Measurements from ENCODE around the gene C1orf232.

Gene C1orf232

GRCh38 chr1:26191739-26192138 lies 23.0 kb upstream of the C1orf232 start:
- no peaks in the 10 kb centered on the region for H3K36me3 ChIP-seq (ENCODE audit: insufficient read depth, low read length)
- H3K4me3 ChIP-seq (ENCODE audit: low read depth, low read length) = no peak overlapping the region
- H3K79me2 ChIP-seq (ENCODE audit: control insufficient read depth, insufficient read depth, low read length, unreplicated experiment) = no peaks in the 10 kb centered on the region
- no peaks in the 10 kb centered on the region for H3K27me3 ChIP-seq (ENCODE audit: insufficient read depth, low read length)
- H2AFZ ChIP-seq (ENCODE audit: low read length, unreplicated experiment) = no peak overlapping the region
- H3K27ac ChIP-seq (ENCODE audit: low read depth, low read length) = no peak overlapping the region
- H3K4me1 ChIP-seq (ENCODE audit: control insufficient read depth, insufficient read depth, low read length, unreplicated experiment) = no peaks in the 10 kb centered on the region

DNA sequence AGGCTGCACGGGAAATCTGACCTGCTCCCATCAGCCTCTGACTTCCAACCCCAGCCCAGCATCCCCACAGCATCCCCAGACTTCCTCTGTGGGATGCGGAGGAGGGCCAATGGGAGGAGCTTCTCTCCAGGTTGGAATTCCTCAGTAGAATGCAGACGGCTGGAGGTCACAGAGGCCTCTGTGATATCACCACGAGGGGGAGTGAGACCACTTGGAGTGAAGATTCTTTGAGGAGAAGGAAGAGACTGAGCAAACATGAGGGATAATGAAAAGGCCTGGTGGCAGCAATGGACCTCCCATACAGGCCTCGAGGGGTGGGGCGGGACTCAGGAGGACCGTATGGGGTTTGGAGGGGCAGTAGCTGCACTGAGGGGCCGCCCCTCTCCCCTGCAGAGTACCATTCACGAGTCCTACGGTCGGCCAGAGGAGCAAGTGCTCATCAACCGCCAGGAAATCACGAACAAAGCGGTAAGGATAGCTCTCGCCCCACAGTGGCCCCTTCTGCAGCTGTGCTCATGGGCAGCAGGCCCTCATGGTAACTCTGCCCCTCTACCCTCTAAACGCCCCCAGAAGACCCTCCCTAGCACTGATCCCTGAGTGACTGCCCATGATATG lies 21.7 kb upstream of the C1orf232 start, which contains the start of gene CATSPER4:
Gene CATSPER4 (plus strand): TSS at position 230 of the 615 bp plus-strand sequence. CDS start 26 bp downstream, at position 256.
- no peak within 1 kb of the TSS for H2AFZ ChIP-seq (ENCODE audit: low read length, unreplicated experiment)
- H3K27ac ChIP-seq (ENCODE audit: low read depth, low read length) = no peak within 1 kb of the TSS
- no peak within 1 kb of the TSS for H3K4me3 ChIP-seq (ENCODE audit: low read depth, low read length)
- no peaks in the 10 kb centered on the region for H3K79me2 ChIP-seq (ENCODE audit: control insufficient read depth, insufficient read depth, low read length, unreplicated experiment)
- H3K4me1 ChIP-seq (ENCODE audit: control insufficient read depth, insufficient read depth, low read length, unreplicated experiment) = no peaks in the 10 kb centered on the region
- no peaks in the 10 kb centered on the region for H3K27me3 ChIP-seq (ENCODE audit: insufficient read depth, low read length)
- no peaks in the 10 kb centered on the region for H3K36me3 ChIP-seq (ENCODE audit: insufficient read depth, low read length)

DNA sequence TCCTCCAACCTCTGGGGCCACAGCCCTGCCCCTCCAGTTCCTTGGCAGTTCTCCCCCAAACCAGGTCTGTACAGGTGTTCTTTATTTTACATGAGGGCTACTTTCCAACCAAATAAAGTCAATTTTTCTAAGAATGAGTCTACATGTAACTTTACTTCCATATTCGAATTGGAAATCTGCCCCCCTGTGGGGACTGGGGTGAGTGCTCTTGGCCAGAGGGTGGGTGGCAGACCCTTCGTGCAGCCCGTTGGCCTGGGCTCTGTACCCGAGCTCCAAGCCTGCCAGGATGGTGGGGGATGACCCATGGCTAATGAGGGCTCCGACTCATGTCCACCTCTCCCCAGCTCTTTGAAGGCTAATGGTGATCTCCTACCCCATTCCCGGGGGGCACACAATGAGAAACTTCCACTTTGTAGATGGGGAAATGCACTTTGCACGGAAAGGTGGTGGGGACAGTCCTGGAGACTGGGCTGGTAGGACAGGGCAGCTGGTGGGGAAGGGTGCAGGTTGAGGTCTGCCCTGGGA lies 21.1 kb upstream of the C1orf232 start:
- Histone ChIP-seq H3K4me1 (ENCODE audit: control insufficient read depth, insufficient read depth, low read length, unreplicated experiment) (no peaks in the 10 kb centered on the region), H3K4me3 (ENCODE audit: low read depth, low read length) (no peak overlapping the region), H3K27ac (ENCODE audit: low read depth, low read length) (no peak overlapping the region), H3K79me2 (ENCODE audit: control insufficient read depth, insufficient read depth, low read length, unreplicated experiment) (no peaks in the 10 kb centered on the region), H2AFZ (ENCODE audit: low read length, unreplicated experiment) (no peak overlapping the region), H3K27me3 (ENCODE audit: insufficient read depth, low read length) (no peaks in the 10 kb centered on the region), H3K36me3 (ENCODE audit: insufficient read depth, low read length) (no peaks in the 10 kb centered on the region)

DNA sequence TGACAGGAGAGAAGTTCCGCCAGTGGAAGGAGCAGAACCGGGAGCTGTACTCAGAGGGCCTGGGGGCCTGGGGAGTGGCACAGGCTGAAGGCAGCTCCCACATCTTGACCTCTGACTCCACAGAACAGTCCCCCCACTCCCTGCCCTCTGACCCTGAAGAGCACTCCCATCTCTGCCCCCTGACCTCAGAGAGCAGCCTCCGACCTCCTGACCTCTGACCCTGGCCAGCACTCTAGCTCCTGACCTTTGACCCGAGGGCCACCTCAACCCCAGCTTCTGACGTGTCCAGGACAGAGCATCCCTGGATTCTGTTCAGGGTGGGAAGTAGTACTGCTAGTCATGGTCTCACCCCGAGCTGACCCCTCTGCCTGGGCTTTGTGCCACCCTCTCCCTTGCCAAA lies 20.6 kb upstream of the C1orf232 start:
- H3K79me2 ChIP-seq (ENCODE audit: control insufficient read depth, insufficient read depth, low read length, unreplicated experiment) = no peaks in the 10 kb centered on the region
- no peak overlapping the region for H2AFZ ChIP-seq (ENCODE audit: low read length, unreplicated experiment)
- no peaks in the 10 kb centered on the region for H3K27me3 ChIP-seq (ENCODE audit: insufficient read depth, low read length)
- no peaks in the 10 kb centered on the region for H3K36me3 ChIP-seq (ENCODE audit: insufficient read depth, low read length)
- H3K4me1 ChIP-seq (ENCODE audit: control insufficient read depth, insufficient read depth, low read length, unreplicated experiment) = no peaks in the 10 kb centered on the region
- H3K27ac ChIP-seq (ENCODE audit: low read depth, low read length) = no peak overlapping the region
- H3K4me3 ChIP-seq (ENCODE audit: low read depth, low read length) = no peak overlapping the region

- Histone ChIP-seq H3K4me1 (ENCODE audit: control insufficient read depth, insufficient read depth, low read length, unreplicated experiment) (no peaks in the 10 kb centered on the region), H3K27me3 (ENCODE audit: insufficient read depth, low read length) (no peaks in the 10 kb centered on the region), H3K27ac (ENCODE audit: low read depth, low read length) (no peak overlapping the region), H3K36me3 (ENCODE audit: insufficient read depth, low read length) (no peaks in the 10 kb centered on the region), H2AFZ (ENCODE audit: low read length, unreplicated experiment) (no peak overlapping the region), H3K4me3 (ENCODE audit: low read depth, low read length) (no peak overlapping the region), H3K79me2 (ENCODE audit: control insufficient read depth, insufficient read depth, low read length, unreplicated experiment) (no peaks in the 10 kb centered on the region)
Observed at GRCh38 chr1:26188477-26188876, 19.7 kb upstream of the C1orf232 start.

DNA sequence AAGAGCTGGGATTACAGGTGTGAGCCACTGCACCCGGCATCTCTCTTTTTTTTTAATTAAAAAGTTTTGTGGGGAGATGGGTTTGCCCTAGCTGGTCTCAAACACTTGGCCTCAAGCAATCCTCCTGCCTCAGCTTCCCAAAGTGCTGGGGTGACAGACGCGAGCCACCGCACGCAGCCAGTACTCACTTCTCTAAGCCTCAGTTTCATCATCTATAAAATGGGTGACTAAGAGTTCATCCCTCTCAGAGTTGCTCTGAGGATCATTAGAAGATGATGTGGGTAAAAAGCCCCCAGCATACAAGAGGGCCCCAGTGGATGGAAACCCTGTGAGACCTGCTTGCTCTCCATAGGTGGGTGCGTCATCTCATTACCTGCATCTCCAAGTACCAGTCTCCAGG lies 19.1 kb upstream of the C1orf232 start:
- Histone ChIP-seq H3K79me2 (ENCODE audit: control insufficient read depth, insufficient read depth, low read length, unreplicated experiment) (no peaks in the 10 kb centered on the region), H3K27ac (ENCODE audit: low read depth, low read length) (no peak overlapping the region), H3K4me1 (ENCODE audit: control insufficient read depth, insufficient read depth, low read length, unreplicated experiment) (no peaks in the 10 kb centered on the region), H3K36me3 (ENCODE audit: insufficient read depth, low read length) (no peaks in the 10 kb centered on the region), H2AFZ (ENCODE audit: low read length, unreplicated experiment) (no peak overlapping the region), H3K4me3 (ENCODE audit: low read depth, low read length) (no peak overlapping the region), H3K27me3 (ENCODE audit: insufficient read depth, low read length) (no peaks in the 10 kb centered on the region)

DNA sequence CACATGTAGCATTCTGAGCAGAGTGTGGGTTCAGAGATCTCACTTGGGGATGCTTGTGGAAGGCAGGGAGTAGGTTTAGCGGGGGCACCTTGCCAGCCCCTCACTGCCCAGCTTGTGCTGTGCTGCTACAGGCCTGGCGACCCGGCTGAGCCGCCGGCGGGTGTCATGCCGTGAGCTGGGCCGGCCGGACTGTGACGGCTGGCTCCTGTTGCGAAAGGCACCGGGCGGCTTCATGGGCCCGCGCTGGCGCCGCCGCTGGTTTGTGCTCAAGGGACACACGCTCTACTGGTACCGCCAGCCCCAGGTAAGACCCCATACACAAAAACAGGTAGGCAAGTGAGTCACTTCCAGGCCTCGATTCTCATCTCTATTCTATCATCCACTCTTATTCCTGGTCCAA lies 16.1 kb upstream of the C1orf232 start:
- Histone ChIP-seq H3K4me1 (ENCODE audit: control insufficient read depth, insufficient read depth, low read length, unreplicated experiment) (no peaks in the 10 kb centered on the region), H3K27me3 (ENCODE audit: insufficient read depth, low read length) (no peaks in the 10 kb centered on the region), H2AFZ (ENCODE audit: low read length, unreplicated experiment) (no peak overlapping the region), H3K36me3 (ENCODE audit: insufficient read depth, low read length) (no peaks in the 10 kb centered on the region), H3K4me3 (ENCODE audit: low read depth, low read length) (no peak overlapping the region), H3K79me2 (ENCODE audit: control insufficient read depth, insufficient read depth, low read length, unreplicated experiment) (no peaks in the 10 kb centered on the region), H3K27ac (ENCODE audit: low read depth, low read length) (no peak overlapping the region)

GRCh38 chr1:26184086-26184485 lies 15.3 kb upstream of the C1orf232 start:
- no peak overlapping the region for H3K27ac ChIP-seq (ENCODE audit: low read depth, low read length)
- H3K4me3 ChIP-seq (ENCODE audit: low read depth, low read length) = no peak overlapping the region
- no peaks in the 10 kb centered on the region for H3K79me2 ChIP-seq (ENCODE audit: control insufficient read depth, insufficient read depth, low read length, unreplicated experiment)
- no peaks in the 10 kb centered on the region for H3K36me3 ChIP-seq (ENCODE audit: insufficient read depth, low read length)
- H2AFZ ChIP-seq (ENCODE audit: low read length, unreplicated experiment) = no peak overlapping the region
- no peaks in the 10 kb centered on the region for H3K27me3 ChIP-seq (ENCODE audit: insufficient read depth, low read length)
- no peaks in the 10 kb centered on the region for H3K4me1 ChIP-seq (ENCODE audit: control insufficient read depth, insufficient read depth, low read length, unreplicated experiment)

- H2AFZ ChIP-seq (ENCODE audit: low read length, unreplicated experiment) = no peak overlapping the region
- H3K27ac ChIP-seq (ENCODE audit: low read depth, low read length) = no peak overlapping the region
- no peaks in the 10 kb centered on the region for H3K79me2 ChIP-seq (ENCODE audit: control insufficient read depth, insufficient read depth, low read length, unreplicated experiment)
- H3K36me3 ChIP-seq (ENCODE audit: insufficient read depth, low read length) = no peaks in the 10 kb centered on the region
- no peaks in the 10 kb centered on the region for H3K27me3 ChIP-seq (ENCODE audit: insufficient read depth, low read length)
- no peaks in the 10 kb centered on the region for H3K4me1 ChIP-seq (ENCODE audit: control insufficient read depth, insufficient read depth, low read length, unreplicated experiment)
- H3K4me3 ChIP-seq (ENCODE audit: low read depth, low read length) = no peak overlapping the region
Observed at GRCh38 chr1:26182383-26182696, 13.6 kb upstream of the C1orf232 start.

DNA sequence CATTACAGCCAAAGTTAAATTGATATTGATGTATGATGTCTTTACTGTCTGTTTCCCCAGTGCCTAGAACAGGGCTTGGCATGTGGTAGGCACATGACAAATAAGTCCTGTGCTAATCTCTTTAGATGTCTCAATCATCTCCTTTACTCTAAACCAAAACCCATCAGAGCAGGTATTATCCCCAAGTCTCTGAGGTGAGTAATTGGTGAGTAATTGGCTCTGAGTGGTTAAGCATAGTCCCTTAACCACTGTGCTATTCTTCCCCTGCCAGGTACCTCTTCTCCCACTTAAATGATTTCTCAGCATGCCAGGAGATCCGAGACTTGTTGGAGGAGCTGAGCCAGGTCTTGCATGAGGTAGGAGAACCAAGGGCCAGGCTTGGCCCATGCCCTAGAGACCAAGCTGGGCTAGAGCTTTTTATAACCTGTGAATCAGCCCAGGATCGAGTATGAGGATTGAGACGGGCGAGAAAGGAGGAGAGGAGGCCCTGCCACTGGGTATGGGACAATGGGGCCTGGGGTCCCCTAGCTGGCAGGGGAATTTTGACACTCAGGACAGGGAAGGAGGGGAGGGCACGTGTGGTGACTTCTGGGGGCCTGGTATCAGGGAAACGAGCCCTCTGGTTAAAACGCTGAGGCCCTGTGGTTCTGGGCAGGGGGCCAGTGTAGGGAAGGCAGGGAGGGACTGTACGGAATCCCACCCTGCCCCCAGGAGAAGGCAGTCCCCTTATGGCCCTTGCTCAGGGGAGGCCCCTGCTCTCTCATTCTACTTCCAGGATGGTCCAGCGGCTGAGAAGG lies 13.0 kb upstream of the C1orf232 start:
- Histone ChIP-seq H3K27ac (ENCODE audit: low read depth, low read length) (no peak overlapping the region), H3K36me3 (ENCODE audit: insufficient read depth, low read length) (no peaks in the 10 kb centered on the region), H3K4me1 (ENCODE audit: control insufficient read depth, insufficient read depth, low read length, unreplicated experiment) (no peaks in the 10 kb centered on the region), H3K4me3 (ENCODE audit: low read depth, low read length) (no peak overlapping the region), H2AFZ (ENCODE audit: low read length, unreplicated experiment) (no peak overlapping the region), H3K79me2 (ENCODE audit: control insufficient read depth, insufficient read depth, low read length, unreplicated experiment) (no peaks in the 10 kb centered on the region), H3K27me3 (ENCODE audit: insufficient read depth, low read length) (no peaks in the 10 kb centered on the region)

- H2AFZ ChIP-seq (ENCODE audit: low read length, unreplicated experiment) = no peak overlapping the region
Observed at GRCh38 chr1:26180010-26180506, 11.3 kb upstream of the C1orf232 start.

More at GRCh38 chr1:26180010-26180506, 11.3 kb upstream of the C1orf232 start:
- no peak overlapping the region for H3K27ac ChIP-seq (ENCODE audit: low read depth, low read length)
- no peaks in the 10 kb centered on the region for H3K36me3 ChIP-seq (ENCODE audit: insufficient read depth, low read length)
- no peak overlapping the region for H3K4me3 ChIP-seq (ENCODE audit: low read depth, low read length)
- H3K79me2 ChIP-seq (ENCODE audit: control insufficient read depth, insufficient read depth, low read length, unreplicated experiment) = no peaks in the 10 kb centered on the region
- H3K4me1 ChIP-seq (ENCODE audit: control insufficient read depth, insufficient read depth, low read length, unreplicated experiment) = no peaks in the 10 kb centered on the region
- no peaks in the 10 kb centered on the region for H3K27me3 ChIP-seq (ENCODE audit: insufficient read depth, low read length)
